Measurements from ENCODE around the gene ZFP57.

DNA sequence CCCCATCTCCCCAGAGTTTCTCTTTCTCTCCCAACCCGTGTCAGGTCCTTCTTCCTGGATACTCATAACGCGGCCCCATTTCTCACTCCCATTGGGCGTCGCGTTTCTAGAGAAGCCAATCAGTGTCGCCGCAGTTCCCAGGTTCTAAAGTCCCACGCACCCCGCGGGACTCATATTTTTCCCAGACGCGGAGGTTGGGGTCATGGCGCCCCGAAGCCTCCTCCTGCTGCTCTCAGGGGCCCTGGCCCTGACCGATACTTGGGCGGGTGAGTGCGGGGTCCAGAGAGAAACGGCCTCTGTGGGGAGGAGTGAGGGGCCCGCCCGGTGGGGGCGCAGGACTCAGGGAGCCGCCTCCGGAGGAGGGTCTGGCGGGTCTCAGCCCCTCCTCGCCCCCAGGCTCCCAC, 42.3 kb upstream of the ZFP57 start, which contains the start of gene HLA-F:
- TF ChIP-seq, protein P1, sequence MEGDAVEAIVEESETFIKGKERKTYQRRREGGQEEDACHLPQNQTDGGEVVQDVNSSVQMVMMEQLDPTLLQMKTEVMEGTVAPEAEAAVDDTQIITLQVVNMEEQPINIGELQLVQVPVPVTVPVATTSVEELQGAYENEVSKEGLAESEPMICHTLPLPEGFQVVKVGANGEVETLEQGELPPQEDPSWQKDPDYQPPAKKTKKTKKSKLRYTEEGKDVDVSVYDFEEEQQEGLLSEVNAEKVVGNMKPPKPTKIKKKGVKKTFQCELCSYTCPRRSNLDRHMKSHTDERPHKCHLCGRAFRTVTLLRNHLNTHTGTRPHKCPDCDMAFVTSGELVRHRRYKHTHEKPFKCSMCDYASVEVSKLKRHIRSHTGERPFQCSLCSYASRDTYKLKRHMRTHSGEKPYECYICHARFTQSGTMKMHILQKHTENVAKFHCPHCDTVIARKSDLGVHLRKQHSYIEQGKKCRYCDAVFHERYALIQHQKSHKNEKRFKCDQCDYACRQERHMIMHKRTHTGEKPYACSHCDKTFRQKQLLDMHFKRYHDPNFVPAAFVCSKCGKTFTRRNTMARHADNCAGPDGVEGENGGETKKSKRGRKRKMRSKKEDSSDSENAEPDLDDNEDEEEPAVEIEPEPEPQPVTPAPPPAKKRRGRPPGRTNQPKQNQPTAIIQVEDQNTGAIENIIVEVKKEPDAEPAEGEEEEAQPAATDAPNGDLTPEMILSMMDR (IDR thresholded peaks at IDR 0.05; ENCODE audit: poor library complexity) = no peak
- TF ChIP-seq EZH2phosphoT487 (IDR thresholded peaks at IDR 0.05; ENCODE audit: low read depth, severe bottlenecking, unreplicated experiment) = no peak
- TF ChIP-seq EZH2 (IDR thresholded peaks at IDR 0.05; ENCODE audit: borderline replicate concordance) = no peak
